Suprapubic skin (tissue), 4 donors: Measurements from ENCODE around the gene CASQ1.

ENCODE experiments used
- CTCF ChIP-seq, 2 donors: fragments of 200-600 bp in 1 of 2; fragments of 450-650 bp in 1 of 2; sonication (generic) in 1 of 2; IDR thresholded peaks; one replicate each; pipeline ENCODE4 v1.5.1; 2016 to 2019; ENCODE audit warnings: antibody characterized with exemption in 2 of 2, mild to moderate bottlenecking in 1 of 2, moderate library complexity in 1 of 2
- EP300 ChIP-seq: sonication (generic); formaldehyde crosslinking; IDR thresholded peaks from one replicate; pipeline ENCODE4 v1.6.1; 2017; ENCODE audit warnings: antibody characterized with exemption
- POLR2A ChIP-seq, 2 donors: fragments of 450-650 bp; IDR thresholded peaks; one replicate each; pipeline ENCODE4 v1.6.1; 2017; ENCODE audit warnings: antibody characterized with exemption in 2 of 2, mild to moderate bottlenecking in 2 of 2, moderate library complexity in 2 of 2
- POLR2AphosphoS5 ChIP-seq, 3 donors: sonication (generic); formaldehyde crosslinking; IDR thresholded peaks; one replicate each; pipeline ENCODE4 v1.6.1; 2017; ENCODE audit warnings: antibody characterized with exemption in 3 of 3

- TF ChIP-seq CTCF (IDR thresholded peaks at IDR 0.05) = no peak
- no peak for TF ChIP-seq POLR2A (IDR thresholded peaks at IDR 0.05)
- no peak for TF ChIP-seq POLR2AphosphoS5 (IDR thresholded peaks at IDR 0.05)
- no peak for TF ChIP-seq EP300
Observed at GRCh38 chr1:160192234-160192633, 1.9 kb downstream of the CASQ1 start.
